Neural cell (in vitro differentiated cells): ENCODE results near the gene HECW1.

ENCODE experiments used
- CTCF ChIP-seq: fragments of 450-650 bp; IDR thresholded peaks from 2 replicates; pipeline ENCODE4 v1.5.1; 2014; ENCODE audit warnings: antibody characterized with exemption, mild to moderate bottlenecking, moderate library complexity; ENCODE audit not compliant: poor library complexity, severe bottlenecking
- EZH2 ChIP-seq: fragments of 200-600, 300-800 bp; shearing (Covaris generic), sonication (generic); IDR thresholded peaks from 2 replicates; pipeline ENCODE4 v1.6.1; 2014; ENCODE audit warnings: antibody characterized with exemption, low read length, borderline replicate concordance, mild to moderate bottlenecking; ENCODE audit not compliant: insufficient read depth, poor library complexity, severe bottlenecking
- REST ChIP-seq: IDR thresholded peaks from 2 replicates; pipeline ENCODE4 v1.6.1; 2012; ENCODE audit warnings: borderline replicate concordance

DNA sequence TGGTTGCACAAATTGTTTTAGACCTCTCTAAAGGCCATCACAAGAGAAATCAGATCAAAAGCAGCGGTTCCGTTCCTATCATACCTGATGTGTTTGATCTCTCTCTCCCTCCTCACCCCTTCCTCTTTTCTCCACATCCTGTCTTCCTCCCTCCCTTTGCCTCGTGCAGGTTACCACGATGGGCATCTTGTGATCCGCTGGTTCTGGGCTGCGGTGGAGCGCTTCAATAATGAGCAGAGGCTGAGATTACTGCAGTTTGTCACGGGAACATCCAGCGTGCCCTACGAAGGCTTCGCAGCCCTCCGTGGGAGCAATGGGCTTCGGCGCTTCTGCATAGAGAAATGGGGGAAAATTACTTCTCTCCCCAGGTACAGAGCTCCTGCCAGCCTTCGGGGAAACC is 442.0 kb downstream of the HECW1 start:
- no peak for TF ChIP-seq CTCF
- no peak for TF ChIP-seq REST
- TF ChIP-seq EZH2 = no peak
